Smooth muscle cell (in vitro differentiated cells): Measurements from ENCODE around the gene DENND2D. TPM values are rescaled to one million over a fixed set of nuclear protein-coding genes. Genes with fewer than 3 reads are reported as not detected.
A peak's percentile ranks its signal among the peaks of the same experiment; 100 is the strongest.

ENCODE experiments used
- DNase-seq: peaks from one replicate; lab custom pipeline; 2025; ENCODE audit not compliant: unreplicated experiment; lab: John Stamatoyannopoulos, UW
- H2AFZ ChIP-seq: fragments of 200-600 bp; sonication (generic); 2 replicates; pipeline ENCODE4 v1.6.0; 2016; ENCODE audit warnings: antibody characterized with exemption, low read depth, mild to moderate bottlenecking
- H3F3A ChIP-seq: fragments of 200-600 bp; sonication (generic); 2 replicates; pipeline ENCODE4 v1.6.0; 2017; ENCODE audit warnings: antibody characterized with exemption, low read depth
- H3K27ac ChIP-seq: fragments of 200-600 bp; sonication (generic); 2 replicates; pipeline ENCODE4 v1.5.1; 2016; ENCODE audit warnings: low read depth, mild to moderate bottlenecking
- H3K27me3 ChIP-seq: fragments of 200-600 bp; sonication (generic); 2 replicates; pipeline ENCODE4 v1.6.1; 2016; ENCODE audit warnings: low read depth, mild to moderate bottlenecking
- H3K36me3 ChIP-seq: fragments of 200-600 bp; sonication (generic); 2 replicates; pipeline ENCODE4 v1.5.1; 2016; ENCODE audit warnings: low read depth
- H3K4me1 ChIP-seq: fragments of 200-600 bp; sonication (generic); 2 replicates; pipeline ENCODE4 v1.5.1; 2016; ENCODE audit warnings: low read depth
- H3K4me2 ChIP-seq: fragments of 200-600 bp; sonication (generic); 2 replicates; pipeline ENCODE4 v1.6.0; 2016; ENCODE audit warnings: mild to moderate bottlenecking
- H3K4me3 ChIP-seq: fragments of 200-600 bp; sonication (generic); 2 replicates; pipeline ENCODE4 v1.5.1; 2016; ENCODE audit warnings: mild to moderate bottlenecking
- H3K79me2 ChIP-seq: fragments of 200-600 bp; sonication (generic); 2 replicates; pipeline ENCODE4 v1.6.0; 2016; ENCODE audit warnings: low read depth, mild to moderate bottlenecking
- H3K9ac ChIP-seq: fragments of 200-600 bp; sonication (generic); 2 replicates; pipeline ENCODE4 v1.6.0; 2016; ENCODE audit warnings: low read depth
- H3K9me3 ChIP-seq: fragments of 200-600 bp; sonication (generic); replicated peaks from 2 replicates; pipeline ENCODE4 v1.5.1; 2016; ENCODE audit warnings: low read depth
- H4K20me1 ChIP-seq: fragments of 200-600 bp; sonication (generic); 2 replicates; pipeline ENCODE4 v1.6.0; 2016; ENCODE audit warnings: low read depth
- CTCF ChIP-seq: fragments of 200-600 bp; sonication (generic); IDR thresholded peaks from 2 replicates; pipeline ENCODE4 v1.5.1; 2017; ENCODE audit warnings: borderline replicate concordance, mild to moderate bottlenecking, antibody characterized with exemption; ENCODE audit not compliant: insufficient read depth, poor library complexity, severe bottlenecking
- WGBS: methylation state at CpG from one replicate; pipeline ENCODE4 v1.1.7; 2016; ENCODE audit warnings: low lambda C conversion rate; 5-methylcytosine and 5-hydroxymethylcytosine counted together
- polyA plus RNA-seq: library from polyadenylated mRNA; unstranded; fragments of >200 nt; fragmentation: Nextera tagmentation; extraction: Ambion mirVana; gene quantifications from 2 replicates; pipeline ENCODE4 v1.2.1, GENCODE V29; 2016
- total RNA-seq: library from RNA; depleted of rRNA; stranded (reverse); fragments of >200 nt; gene quantifications from 2 replicates; pipeline ENCODE4 v1.2.3, GENCODE V29; 2014

Gene DENND2D
- total and polyA plus RNA-seq, 2 experiments from 2014 or later, result 0.75 to 3.7 TPM

- peak overlapping the region; percentile 76 for H3K4me2 ChIP-seq
Measured at GRCh38 chr1:111202707-111203623, 2.5 kb upstream of the DENND2D start.

DNA sequence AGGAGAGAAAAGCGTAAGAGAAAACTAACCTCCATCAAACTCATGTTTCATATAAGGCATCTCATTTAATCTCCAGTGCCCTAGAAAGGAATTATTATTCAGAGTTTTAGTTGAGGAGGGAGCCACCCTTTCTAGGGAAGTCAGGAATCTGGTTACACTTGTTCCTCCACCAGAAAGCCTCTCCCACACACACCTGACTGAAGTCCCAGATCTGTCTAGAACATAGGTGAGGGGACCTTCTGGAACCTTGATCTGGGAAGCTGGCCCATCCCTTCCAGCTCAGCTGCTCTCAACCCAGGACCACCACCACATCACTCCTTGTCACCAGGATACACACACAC, 1.9 kb upstream of the DENND2D start:
- no peaks in the 10 kb centered on the region for H3F3A ChIP-seq
- no peak overlapping the region for H3K4me2 ChIP-seq

More at GRCh38 chr1:111202707-111203623, 2.5 kb upstream of the DENND2D start:
- Histone ChIP-seq H3F3A (no peaks in the 10 kb centered on the region), H2AFZ (no peak overlapping the region), H3K27me3 (no peaks in the 10 kb centered on the region), H3K4me3 (no peak overlapping the region), H3K4me1 (no peaks in the 10 kb centered on the region), H3K27ac (peak overlapping the region; percentile 15), H3K9ac (no peak overlapping the region), H3K36me3 (no peaks in the 10 kb centered on the region), H3K79me2 (no peaks in the 10 kb centered on the region), H4K20me1 (no peaks in the 10 kb centered on the region), H3K9me3 (no peaks in the 10 kb centered on the region)
- no peak for DNase-seq
- no peak for TF ChIP-seq CTCF
- 95% methylated on average over 4 of the region's 4 CpGs for WGBS

DNA sequence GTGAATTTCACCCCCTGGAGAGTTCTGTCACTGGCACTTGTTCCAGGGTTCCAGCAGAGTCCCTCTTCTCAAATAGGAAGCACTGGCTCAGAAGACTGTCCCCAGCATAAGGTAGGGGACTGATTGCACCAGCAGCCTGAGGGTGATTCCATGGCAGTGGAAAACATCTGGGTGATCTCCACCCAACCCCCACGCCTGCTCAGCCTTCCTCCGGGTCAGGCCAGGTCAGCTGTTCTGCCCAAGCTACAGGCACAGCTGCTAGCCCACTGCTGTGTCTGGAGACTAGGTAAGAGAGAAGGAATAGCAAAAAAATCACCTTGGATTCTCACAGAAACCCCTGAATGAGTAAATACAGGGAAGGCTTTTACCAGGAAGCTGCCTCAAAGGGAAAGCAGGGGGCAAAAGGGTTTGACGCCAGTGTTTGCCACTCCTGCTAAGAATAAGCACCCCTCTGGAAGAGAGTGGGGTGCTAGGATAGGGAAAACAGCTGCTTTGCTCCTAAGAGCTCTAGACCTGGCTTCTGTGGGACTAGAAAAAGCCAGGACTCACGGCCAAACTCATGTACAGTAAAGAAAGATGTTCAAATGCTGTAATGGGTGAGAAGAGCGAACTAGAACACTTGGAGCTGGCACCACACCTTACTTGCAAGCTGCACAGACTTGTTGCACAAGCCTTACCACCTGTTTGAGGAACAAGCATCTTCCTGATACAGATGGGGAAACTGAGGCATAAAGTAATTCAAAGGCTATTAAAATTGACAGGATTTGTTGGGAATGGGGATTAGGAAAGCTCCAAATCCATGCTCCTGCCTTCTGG, 1.0 kb upstream of the DENND2D start:
- Histone ChIP-seq H3K27me3 (no peaks in the 10 kb centered on the region), H3K4me3 (no peak overlapping the region), H3K9me3 (no peaks in the 10 kb centered on the region), H3K79me2 (no peaks in the 10 kb centered on the region), H3K9ac (no peak overlapping the region), H4K20me1 (no peaks in the 10 kb centered on the region), H3K4me2 (no peak overlapping the region), H3F3A (no peaks in the 10 kb centered on the region), H3K4me1 (no peaks in the 10 kb centered on the region), H3K36me3 (no peaks in the 10 kb centered on the region), H3K27ac (no peak overlapping the region), H2AFZ (no peak overlapping the region)
- DNase-seq, result no peak
- TF ChIP-seq CTCF, result no peak
- 85% methylated on average over 5 of the region's 5 CpGs for WGBS

More for the DNA sequence above, 1.9 kb upstream of the DENND2D start:
- Histone ChIP-seq H3K9ac (no peak overlapping the region), H4K20me1 (no peaks in the 10 kb centered on the region), H2AFZ (no peak overlapping the region), H3K4me3 (no peak overlapping the region), H3K27ac (peak overlapping the region; percentile 15), H3K27me3 (no peaks in the 10 kb centered on the region), H3K4me1 (no peaks in the 10 kb centered on the region), H3K36me3 (no peaks in the 10 kb centered on the region), H3K79me2 (no peaks in the 10 kb centered on the region), H3K9me3 (no peaks in the 10 kb centered on the region)
- DNase-seq, result no peak
- WGBS, result 100% methylated on average over 1 of the region's 1 CpG
- no peak for TF ChIP-seq CTCF
